H1 (cell line): ENCODE measurements around the gene EIPR1. TPM values are rescaled to one million over a fixed set of nuclear protein-coding genes. Genes with fewer than 3 reads are reported as not detected.

Experiments used
- CTCF ChIA-PET: fragments of 300-600 bp; sonication (Branson Sonifier 250); formaldehyde crosslinking; loops from one replicate; lab custom pipeline; 2021; ENCODE audit not compliant: partially characterized antibody; lab: Charles Lee
- POLR2A ChIA-PET: fragments of 300-600 bp; sonication (Branson Sonifier 250); formaldehyde crosslinking; loops from one replicate; lab custom pipeline; 2021; ENCODE audit warnings: inconsistent platforms; ENCODE audit not compliant: partially characterized antibody; lab: Charles Lee
- DNase-seq, 2 experiments: peaks; one replicate each; pipeline versions ENCODE4 v3.0.0 to v3.0.0-alpha.2; 2010 to 2022; ENCODE audit warnings: low spot score in 2 of 2, low read depth in 1 of 2, mixed read lengths in 1 of 2
- FAIRE-seq: peaks from 2 replicates; lab custom pipeline; 2011; peaks lifted over from hg19 to GRCh38; lab: Jason Lieb, UNC
- H2AFZ ChIP-seq: 2 replicates; pipeline ENCODE4 v1.8.1; 2012; ENCODE audit warnings: low read length, inconsistent platforms
- H2AK5ac ChIP-seq: 2 replicates; pipeline ENCODE4 v1.6.1; 2013; ENCODE audit warnings: low read depth, low read length
- H2BK120ac ChIP-seq: replicated peaks from 2 replicates; pipeline ENCODE3; 2013; ENCODE audit warnings: low read depth, low read length, inconsistent platforms
- H2BK12ac ChIP-seq: 2 replicates; pipeline ENCODE4 v1.6.1; 2013; ENCODE audit warnings: low read depth, low read length
- H2BK15ac ChIP-seq: 2 replicates; pipeline ENCODE4 v1.6.1; 2013; ENCODE audit warnings: low read length
- H2BK20ac ChIP-seq: 2 replicates; pipeline ENCODE4 v1.6.1; 2013; ENCODE audit warnings: low read length
- H2BK5ac ChIP-seq: 2 replicates; pipeline ENCODE4 v1.6.1; 2013; ENCODE audit warnings: low read depth, low read length
- H3K14ac ChIP-seq: 2 replicates; pipeline ENCODE4 v1.6.1; 2013; ENCODE audit warnings: inconsistent platforms; ENCODE audit not compliant: insufficient read length
- H3K18ac ChIP-seq: 2 replicates; pipeline ENCODE4 v1.6.1; 2013; ENCODE audit warnings: low read length; ENCODE audit errors: extremely low read depth
- H3K23ac ChIP-seq: 2 replicates; pipeline ENCODE4 v1.6.1; 2013; ENCODE audit warnings: inconsistent platforms; ENCODE audit not compliant: insufficient read length
- H3K23me2 ChIP-seq: 2 replicates; pipeline ENCODE4 v1.6.1; 2013; ENCODE audit warnings: low read depth, low read length
- H3K27ac ChIP-seq: 2 replicates; pipeline ENCODE4 v1.6.1; 2011; ENCODE audit warnings: low read depth, low read length, inconsistent platforms
- H3K27me3 ChIP-seq, 4 experiments: replicated peaks in 1 of 4; 1 replicate in 1 of 4; 2 replicates in 3 of 4; pipeline versions ENCODE4 v1.6.1 to v1.8.1; 2011 to 2013; ENCODE audit warnings: low read length in 3 of 4, mild to moderate bottlenecking in 3 of 4, inconsistent platforms in 2 of 4, mixed read lengths in 2 of 4, moderate library complexity in 1 of 4; ENCODE audit not compliant: control insufficient read depth in 3 of 4, insufficient read depth in 3 of 4; ENCODE audit errors: extremely low read depth in 1 of 4
- H3K36me3 ChIP-seq, 4 experiments: 2 replicates each; pipeline versions ENCODE4 v1.6.1 to v1.8.1; 2011 to 2013; ENCODE audit warnings: mild to moderate bottlenecking in 4 of 4, low read length in 3 of 4, moderate library complexity in 2 of 4, control low read depth in 1 of 4, inconsistent platforms in 1 of 4; ENCODE audit not compliant: insufficient read depth in 4 of 4, control insufficient read depth in 2 of 4
- H3K4ac ChIP-seq: replicated peaks from 2 replicates; pipeline ENCODE3; 2013; ENCODE audit warnings: low read length, low read depth, mixed read lengths, inconsistent platforms; ENCODE audit not compliant: insufficient read length
- H3K4me1 ChIP-seq, 4 experiments: replicated peaks in 1 of 4; 1 replicate in 1 of 4; 2 replicates in 3 of 4; pipeline versions ENCODE4 v1.6.1 to v1.8.1; 2011 to 2013; ENCODE audit warnings: low read length in 3 of 4, inconsistent platforms in 2 of 4, mixed read lengths in 1 of 4; ENCODE audit not compliant: insufficient read depth in 4 of 4, control insufficient read depth in 3 of 4
- H3K4me2 ChIP-seq, 2 experiments: 2 replicates each; pipeline versions ENCODE4 v1.6.1 to v1.8.1; 2011 to 2013; ENCODE audit warnings: low read depth in 2 of 2, low read length in 2 of 2, control low read depth in 1 of 2, inconsistent platforms in 1 of 2, mild to moderate bottlenecking in 1 of 2; ENCODE audit not compliant: insufficient read depth in 1 of 2
- H3K4me3 ChIP-seq, 4 experiments: fragments of 200-600, 300-600 bp in 1 of 4; sonication (generic), shearing (Covaris generic), sonication (Bioruptor Twin) in 1 of 4; 2 replicates each; pipeline versions ENCODE4 v1.5.1 to v1.8.1; 2011 to 2016; ENCODE audit warnings: low read length in 4 of 4, low read depth in 3 of 4, control low read depth in 2 of 4, inconsistent platforms in 2 of 4, mild to moderate bottlenecking in 2 of 4, mixed read lengths in 1 of 4, moderate library complexity in 1 of 4; ENCODE audit not compliant: insufficient read depth in 2 of 4; ENCODE audit errors: extremely low read depth in 1 of 4
- H3K56ac ChIP-seq: replicated peaks from 2 replicates; pipeline ENCODE3; 2013; ENCODE audit warnings: low read depth, mild to moderate bottlenecking, mixed read lengths, low read length, inconsistent platforms; ENCODE audit not compliant: insufficient read length
- H3K79me1 ChIP-seq: 2 replicates; pipeline ENCODE4 v1.6.1; 2013; ENCODE audit warnings: low read depth, low read length, control low read depth
- H3K79me2 ChIP-seq, 2 experiments: 2 replicates each; pipeline versions ENCODE4 v1.6.1 to v1.8.1; 2012 to 2013; ENCODE audit warnings: low read length in 2 of 2, mild to moderate bottlenecking in 2 of 2, inconsistent platforms in 1 of 2; ENCODE audit not compliant: insufficient read depth in 2 of 2, control insufficient read depth in 1 of 2
- H3K9ac ChIP-seq, 4 experiments: replicated peaks in 1 of 4; 1 replicate in 1 of 4; 2 replicates in 3 of 4; pipeline versions ENCODE4 v1.6.1 to v1.8.1; 2011 to 2013; ENCODE audit warnings: low read depth in 3 of 4, low read length in 3 of 4, control low read depth in 2 of 4, mild to moderate bottlenecking in 2 of 4, moderate library complexity in 2 of 4, inconsistent platforms in 1 of 4; ENCODE audit errors: extremely low read depth in 1 of 4
- H3K9me3 ChIP-seq, 2 experiments: 2 replicates each; pipeline versions ENCODE4 v1.6.1 to v1.8.1; 2012 to 2013; ENCODE audit warnings: mild to moderate bottlenecking in 2 of 2, moderate library complexity in 2 of 2, control low read depth in 1 of 2, inconsistent platforms in 1 of 2, low read depth in 1 of 2, low read length in 1 of 2, mixed read lengths in 1 of 2; ENCODE audit not compliant: insufficient read depth in 2 of 2
- H4K20me1 ChIP-seq, 2 experiments: replicated peaks in 1 of 2; 2 replicates each; pipeline versions ENCODE3 to v1.8.1; 2011 to 2013; ENCODE audit warnings: inconsistent platforms in 2 of 2, low read length in 2 of 2, mild to moderate bottlenecking in 1 of 2; ENCODE audit not compliant: insufficient read depth in 2 of 2, control insufficient read depth in 1 of 2
- H4K5ac ChIP-seq: 2 replicates; pipeline ENCODE4 v1.6.1; 2013; ENCODE audit warnings: low read length, low read depth, mixed read lengths, inconsistent platforms; ENCODE audit not compliant: insufficient read length
- H4K8ac ChIP-seq: 2 replicates; pipeline ENCODE4 v1.8.0; 2013; ENCODE audit warnings: mild to moderate bottlenecking, moderate library complexity, low read length, inconsistent platforms; ENCODE audit not compliant: insufficient read depth; ENCODE audit errors: extremely low read depth
- H4K91ac ChIP-seq: replicated peaks from 2 replicates; pipeline ENCODE3; 2013; ENCODE audit warnings: low read length, mixed read lengths, inconsistent platforms; ENCODE audit not compliant: insufficient read length
- CBX5 ChIP-seq: fragments of 300-800, 300-1000 bp; sonication (generic); IDR thresholded peaks from 2 replicates; pipeline ENCODE4 v1.7.1; 2016; ENCODE audit warnings: antibody characterized with exemption, low read length, low read depth
- EP300 ChIP-seq, 2 experiments: IDR thresholded peaks; 1 replicate in 1 of 2; 2 replicates in 1 of 2; pipeline ENCODE4 v1.6.1; 2011 to 2012; ENCODE audit warnings: low read depth in 2 of 2, low read length in 2 of 2, mild to moderate bottlenecking in 2 of 2, borderline replicate concordance in 1 of 2, inconsistent platforms in 1 of 2, moderate library complexity in 1 of 2
- HDAC6 ChIP-seq: IDR thresholded peaks from one replicate; pipeline ENCODE4 v1.7.1; 2012; ENCODE audit warnings: low read depth, mild to moderate bottlenecking, inconsistent platforms, low read length, moderate library complexity
- JUND ChIP-seq: IDR thresholded peaks from 2 replicates; pipeline ENCODE4 v1.6.1; 2011; ENCODE audit warnings: mild to moderate bottlenecking, improper control_type of control experiment, low read length
- KDM4A ChIP-seq: IDR thresholded peaks from one replicate; pipeline ENCODE4 v1.7.1; 2012; ENCODE audit warnings: low read depth, mild to moderate bottlenecking, moderate library complexity, low read length, inconsistent platforms; ENCODE audit not compliant: severe bottlenecking
- RAD21 ChIP-seq, 2 experiments: IDR thresholded peaks in 1 of 2; conservative IDR thresholded peaks in 1 of 2; 2 replicates each; pipeline ENCODE4 v1.6.1; 2011; ENCODE audit warnings: low read depth in 2 of 2, low read length in 2 of 2, improper control_type of control experiment in 1 of 2, inconsistent platforms in 1 of 2, mild to moderate bottlenecking in 1 of 2, moderate library complexity in 1 of 2
- RXRA ChIP-seq: IDR thresholded peaks from 2 replicates; pipeline ENCODE4 v1.6.1; 2011; ENCODE audit warnings: low read depth, mild to moderate bottlenecking, low read length, moderate library complexity; ENCODE audit not compliant: insufficient read depth
- SIRT6 ChIP-seq: IDR thresholded peaks from one replicate; pipeline ENCODE4 v1.7.1; 2012; ENCODE audit warnings: low read length, inconsistent platforms
- TAF1 ChIP-seq: IDR thresholded peaks from 2 replicates; pipeline ENCODE4 v1.6.1; 2011; ENCODE audit warnings: mild to moderate bottlenecking, low read depth, low read length
- TBP ChIP-seq: IDR thresholded peaks from 2 replicates; pipeline ENCODE4 v1.6.1; 2011; ENCODE audit warnings: low read depth, low read length, improper control_type of control experiment
- ZNF274 ChIP-seq: IDR thresholded peaks from 2 replicates; pipeline ENCODE4 v1.7.0; 2012; ENCODE audit warnings: low read length, borderline replicate concordance; ENCODE audit errors: extremely low read depth
- WGBS, 2 experiments: shearing (Covaris generic) in 1 of 2; methylation state at CpG; one replicate each; pipeline versions ENCODE4 v1.1.6 to v1.1.7; 2013 to 2015; ENCODE audit warnings: low lambda C conversion rate in 2 of 2, mixed read lengths in 2 of 2, inconsistent platforms in 1 of 2, low coverage in 1 of 2, missing lambda C conversion rate in 1 of 2; ENCODE audit not compliant: insufficient replicate concordance in 2 of 2, insufficient coverage in 1 of 2, insufficient read length in 1 of 2; ENCODE audit errors: extremely low coverage in 1 of 2, missing lambda C conversion rate in 1 of 2; 5-methylcytosine and 5-hydroxymethylcytosine counted together
- polyA plus RNA-seq, 7 experiments: library from polyadenylated mRNA; depleted of rRNA in 3 of 7; stranded (reverse) in 5 of 7; unstranded in 2 of 7; fragments of >200 nt in 5 of 7; fragments of 200-250 nt in 2 of 7; gene quantifications; 1 replicate in 5 of 7; 2 replicates in 1 of 7; 4 replicates in 1 of 7; pipeline versions ENCODE4 v1.2.1 to v1.2.3, GENCODE V29; 2011 to 2013; ENCODE audit warnings: missing spikeins in 2 of 7, mixed read lengths in 2 of 7
- total RNA-seq: library from RNA; stranded (reverse); fragmentation: NEBNext Ultra II Directional; extraction: Animal tissue kit (Norgen Biotek cat#: 25700); gene quantifications from 2 replicates; pipeline ENCODE4 v1.2.1, GENCODE V29; 2021
- TF ChIP-seq, protein P1 (sequence below): IDR thresholded peaks from 2 replicates; pipeline ENCODE4 v1.6.1; 2012; ENCODE audit warnings: inconsistent platforms

EIPR1 gene
- total and polyA plus RNA-seq, 2 of the 8 experiments (the other 6 are each of a cell fraction or from before 2014, with no cell fraction given), result 26.3 to 56.4 TPM

DNA sequence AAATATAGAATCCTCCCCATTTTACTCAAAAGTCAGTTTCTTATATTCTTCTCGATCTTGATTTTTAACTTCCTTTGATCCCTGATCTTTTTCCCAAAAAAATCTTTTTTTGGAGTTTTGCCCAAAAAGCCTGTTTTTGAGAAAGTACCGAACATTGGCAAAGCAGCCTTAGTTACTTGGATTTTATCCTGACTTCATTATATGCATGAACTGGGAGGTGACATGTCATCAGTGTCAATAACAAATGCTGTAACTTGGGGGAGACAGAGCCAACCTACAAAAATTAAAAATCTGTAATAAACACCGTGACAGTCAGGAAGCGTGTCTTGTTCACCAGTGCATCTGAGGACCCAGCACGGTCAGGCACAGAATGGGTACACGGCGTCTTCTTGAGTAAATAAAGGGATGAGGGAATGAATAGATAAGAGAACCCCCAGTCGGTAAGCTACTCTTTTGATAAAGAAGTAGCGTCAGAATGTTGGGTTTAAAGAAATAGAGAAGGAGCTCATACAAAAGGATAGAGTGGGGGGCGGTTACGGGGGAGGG, 26.8 kb upstream of the EIPR1 start:
- Histone ChIP-seq H3K9me3 (no peaks in the 10 kb centered on the region), H2AFZ (no peak overlapping the region), H3K4ac (no peak overlapping the region), H3K79me1 (peaks cover 8% of the 10 kb centered on the region; the same call in 1 of the 2 replicates), H3K18ac (no peak overlapping the region), H4K20me1 (no peaks in the 10 kb centered on the region), H2BK12ac (no peak overlapping the region), H3K4me2 (no peak overlapping the region), H3K27me3 (no peaks in the 10 kb centered on the region), H2BK20ac (no peak overlapping the region), H3K27ac (no peak overlapping the region), H4K5ac (no peak overlapping the region), H2BK120ac (no peak overlapping the region), H3K4me3 (no peak overlapping the region), H3K56ac (no peak overlapping the region), H4K91ac (no peak overlapping the region), H3K9ac (no peak overlapping the region), H3K23me2 (no peaks in the 10 kb centered on the region), H3K36me3 (peaks cover 2 to 15% (median 2%) of the 10 kb centered on the region in 4 experiments; a peak in 4 of 8 replicates), H2AK5ac (no peak overlapping the region), H3K4me1 (peaks cover 0 to 6% (median 2%) of the 10 kb centered on the region in 4 experiments; a peak in 5 of 7 replicates), H2BK5ac (no peak overlapping the region), H3K14ac (no peak overlapping the region), H2BK15ac (no peak overlapping the region), H4K8ac (no peak overlapping the region), H3K79me2 (no peaks in the 10 kb centered on the region), H3K23ac (no peak overlapping the region)
- DNase-seq, result no peak
- FAIRE-seq, result no peak
- 92% methylated on average over 11 of the region's 11 CpGs; no CpG with 5 or more reads in 1 of the 2 experiments for WGBS, 2 experiments
- ChIA-PET CTCF (interaction anchor here (2.5 kb wide), 1 partner anchor 19 kb away, joined by 11 read pairs; no protein-coding TSS in a partner anchor), POLR2A (interaction anchor here (0.6 kb wide), 1 partner anchor 16 kb away, joined by 3 read pairs; no protein-coding TSS in a partner anchor)
- TF ChIP-seq TAF1 (no peak), HDAC6 (no peak), TBP (no peak), JUND (no peak), EP300 (IDR thresholded peaks at IDR 0.05; ENCODE audit: borderline replicate concordance in 1 of 2, low read depth in 2 of 2, low read length in 2 of 2) (no peak), RXRA (no peak), SIRT6 (no peak), RAD21 (IDR thresholded peaks at IDR 0.05 in 1 of 2, conservative IDR thresholded peaks at IDR 0.05 in 1 of 2; ENCODE audit: low read depth in 2 of 2, low read length in 2 of 2) (no peak), ZNF274 (no peak), CBX5 (no peak), KDM4A (no peak)
- TF ChIP-seq, protein P1, sequence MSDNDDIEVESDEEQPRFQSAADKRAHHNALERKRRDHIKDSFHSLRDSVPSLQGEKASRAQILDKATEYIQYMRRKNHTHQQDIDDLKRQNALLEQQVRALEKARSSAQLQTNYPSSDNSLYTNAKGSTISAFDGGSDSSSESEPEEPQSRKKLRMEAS, result no peak
